ENCODE results near the gene CTNND2. TPM values are rescaled to one million over a fixed set of nuclear protein-coding genes. Genes with fewer than 3 reads are reported as not detected.

The CTNND2 gene
- polyA plus RNA-seq, 1 donor from 2014 or later: 67.0 TPM

DNA sequence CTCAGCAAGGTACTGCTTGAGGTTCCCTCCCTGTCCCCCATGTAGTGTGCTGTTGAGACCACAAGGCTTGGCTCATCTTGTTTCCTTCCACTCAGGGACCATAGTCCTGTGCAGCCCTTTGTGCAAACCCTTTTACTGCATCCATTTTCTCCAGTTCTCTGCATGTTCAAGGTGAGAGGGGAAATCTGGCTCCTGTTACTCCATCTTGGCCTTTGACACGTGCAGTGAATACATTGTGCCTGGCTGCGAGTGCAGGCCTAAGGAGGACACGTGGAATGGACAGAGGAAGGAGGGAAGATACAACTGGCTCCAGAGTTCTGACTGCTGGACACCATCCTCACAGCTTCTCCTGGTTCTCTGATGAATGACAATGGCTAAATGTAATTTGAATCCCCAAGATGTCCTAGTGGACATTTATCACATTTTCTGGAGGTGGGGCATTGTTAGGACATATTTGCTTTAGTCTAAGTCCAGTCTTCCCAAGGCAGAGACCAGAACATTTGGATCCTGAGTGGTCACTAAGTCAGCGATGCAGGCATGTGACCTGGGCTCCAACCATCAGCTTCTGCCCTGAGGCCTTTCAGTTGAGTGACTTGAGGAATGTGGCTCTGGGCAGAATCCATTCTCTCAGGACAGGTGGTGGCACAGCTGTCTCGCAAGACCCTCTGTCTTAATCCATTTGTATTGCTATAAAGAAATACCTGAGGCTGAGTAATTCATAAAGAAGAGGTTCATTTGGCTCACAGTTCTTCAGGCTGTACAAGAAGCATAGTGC is 954.2 kb downstream of the CTNND2 start:
- H3K36me3 ChIP-seq (ENCODE audit: insufficient read depth, low read length): no peaks in the 10 kb centered on the region
- no peak overlapping the region for H3K4me3 ChIP-seq (ENCODE audit: low read length)
- no peaks in the 10 kb centered on the region for H3K9me2 ChIP-seq (ENCODE audit: insufficient read depth, low read length)
- H4K20me1 ChIP-seq (ENCODE audit: insufficient read depth): no peaks in the 10 kb centered on the region
- no peak overlapping the region for H3K27ac ChIP-seq (ENCODE audit: low read length)
- H3F3A ChIP-seq (ENCODE audit: insufficient read depth, low read length, poor library complexity, severe bottlenecking): no peaks in the 10 kb centered on the region
- H2AFZ ChIP-seq (ENCODE audit: low read depth, low read length): no peak overlapping the region
- H3K4me2 ChIP-seq (ENCODE audit: low read length): no peak overlapping the region
- no peaks in the 10 kb centered on the region for H3K79me2 ChIP-seq (replicated peaks; ENCODE audit: insufficient read depth, low read length)
- no peaks in the 10 kb centered on the region for H3K27me3 ChIP-seq (ENCODE audit: insufficient read depth, low read depth, low read length)
- H3K9me3 ChIP-seq (ENCODE audit: low read length): no peaks in the 10 kb centered on the region
- H3K9ac ChIP-seq (ENCODE audit: low read length): no peak overlapping the region
- TF ChIP-seq EZH2 (IDR thresholded peaks at IDR 0.05; ENCODE audit: borderline replicate concordance, insufficient read depth, low read length, poor library complexity, severe bottlenecking) (no peak), MXI1 (conservative IDR thresholded peaks at IDR 0.05; ENCODE audit: poor library complexity, severe bottlenecking) (no peak), TAF1 (IDR thresholded peaks at IDR 0.05; ENCODE audit: low read depth) (no peak), RAD21 (conservative IDR thresholded peaks at IDR 0.05) (no peak), EP300 (conservative IDR thresholded peaks at IDR 0.05; ENCODE audit: poor library complexity, severe bottlenecking) (no peak), REST (IDR thresholded peaks at IDR 0.05; ENCODE audit: borderline replicate concordance) (no peak), POLR2AphosphoS5 (IDR thresholded peaks at IDR 0.05) (no peak), SMC3 (conservative IDR thresholded peaks at IDR 0.05; ENCODE audit: poor library complexity) (no peak), CTCF (IDR thresholded peaks at IDR 0.05; ENCODE audit: poor library complexity, severe bottlenecking) (no peak)

DNA sequence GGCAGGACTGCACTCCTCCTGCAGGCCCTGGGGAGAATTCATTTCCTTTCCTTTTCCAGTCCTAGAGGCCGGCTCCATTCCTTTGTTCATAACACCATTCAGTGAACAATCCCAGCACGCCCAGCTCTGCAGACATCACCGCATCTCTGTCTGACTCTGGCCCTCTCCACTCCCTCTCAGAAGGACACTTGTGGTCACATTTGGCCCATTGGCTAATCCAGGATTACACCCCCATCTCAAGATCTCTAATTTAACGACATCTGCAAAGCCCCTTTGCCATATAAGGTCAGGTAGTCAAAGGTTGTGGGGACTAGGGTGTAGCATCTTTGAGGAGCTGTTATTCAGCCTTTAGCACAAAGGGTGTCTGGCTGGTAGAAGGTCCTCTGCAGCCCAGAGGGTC is 958.2 kb downstream of the CTNND2 start:
- no peaks in the 10 kb centered on the region for H3K9me2 ChIP-seq (ENCODE audit: insufficient read depth, low read length)
- no peak overlapping the region for H2AFZ ChIP-seq (ENCODE audit: low read depth, low read length)
- H3K36me3 ChIP-seq (ENCODE audit: insufficient read depth, low read length): no peaks in the 10 kb centered on the region
- no peak for TF ChIP-seq REST (IDR thresholded peaks at IDR 0.05; ENCODE audit: borderline replicate concordance)
- TF ChIP-seq POLR2AphosphoS5 (IDR thresholded peaks at IDR 0.05): no peak
- TF ChIP-seq EP300 (conservative IDR thresholded peaks at IDR 0.05; ENCODE audit: poor library complexity, severe bottlenecking): no peak
- no peaks in the 10 kb centered on the region for H3K79me2 ChIP-seq (replicated peaks; ENCODE audit: insufficient read depth, low read length)
- no peak overlapping the region for H3K4me2 ChIP-seq (ENCODE audit: low read length)
- H3K9me3 ChIP-seq (ENCODE audit: low read length): no peaks in the 10 kb centered on the region
- H3K27me3 ChIP-seq (ENCODE audit: insufficient read depth, low read depth, low read length): no peaks in the 10 kb centered on the region
- H4K20me1 ChIP-seq (ENCODE audit: insufficient read depth): no peaks in the 10 kb centered on the region
- H3K9ac ChIP-seq (ENCODE audit: low read length): no peak overlapping the region
- H3F3A ChIP-seq (ENCODE audit: insufficient read depth, low read length, poor library complexity, severe bottlenecking): no peaks in the 10 kb centered on the region
- no peak overlapping the region for H3K27ac ChIP-seq (ENCODE audit: low read length)
- H3K4me3 ChIP-seq (ENCODE audit: low read length): no peak overlapping the region
